ENCODE results near the gene LRRC4C.

Gene LRRC4C

DNA sequence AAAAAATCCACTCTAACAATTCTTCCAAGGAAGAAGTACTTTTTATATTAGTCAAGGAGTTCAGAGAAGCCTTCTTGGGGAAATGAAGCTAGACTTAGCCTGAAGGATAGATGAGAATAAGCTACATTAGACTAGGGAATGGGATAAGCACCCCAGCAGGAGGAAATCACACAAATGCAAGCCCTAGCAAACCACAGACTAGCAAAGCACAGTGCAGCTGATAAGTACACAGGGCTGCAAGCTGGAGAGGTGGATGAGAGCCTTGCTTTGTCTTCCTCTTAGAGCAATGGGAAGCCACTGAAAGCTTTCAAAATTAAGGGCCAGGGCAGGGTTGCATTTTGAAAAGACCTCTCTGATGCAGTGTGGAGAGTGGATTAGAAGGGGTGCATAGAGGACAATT lies 946.2 kb downstream of the LRRC4C start:
- TF ChIP-seq GATA1 (IDR thresholded peaks at IDR 0.05; ENCODE audit: low read depth, low read length) (no peak), POLR2A (IDR thresholded peaks at IDR 0.05; ENCODE audit: low read length) (no peak)
- no peak for DNase-seq

DNA sequence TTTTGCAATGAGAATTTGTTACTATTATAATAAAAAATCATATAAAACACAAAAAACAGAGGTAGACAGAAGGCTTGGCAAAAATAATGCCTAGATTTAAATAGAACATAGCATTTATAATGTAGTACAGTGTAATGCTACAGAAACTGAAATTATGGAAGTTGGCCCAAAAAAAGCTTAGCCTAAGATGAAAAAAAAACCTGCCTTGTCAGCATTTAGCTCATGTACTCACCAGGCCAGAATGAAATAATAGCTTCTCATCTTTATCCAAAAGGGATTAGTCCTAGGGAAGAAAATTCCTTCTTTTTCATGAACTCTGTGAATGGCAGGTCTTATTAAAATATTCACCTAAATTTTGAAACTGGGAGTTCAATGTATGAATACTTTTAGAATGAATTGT lies 951.1 kb downstream of the LRRC4C start:
- no peak for DNase-seq
- no peak for TF ChIP-seq GATA1 (IDR thresholded peaks at IDR 0.05; ENCODE audit: low read depth, low read length)
- no peak for TF ChIP-seq POLR2A (IDR thresholded peaks at IDR 0.05; ENCODE audit: low read length)

DNA sequence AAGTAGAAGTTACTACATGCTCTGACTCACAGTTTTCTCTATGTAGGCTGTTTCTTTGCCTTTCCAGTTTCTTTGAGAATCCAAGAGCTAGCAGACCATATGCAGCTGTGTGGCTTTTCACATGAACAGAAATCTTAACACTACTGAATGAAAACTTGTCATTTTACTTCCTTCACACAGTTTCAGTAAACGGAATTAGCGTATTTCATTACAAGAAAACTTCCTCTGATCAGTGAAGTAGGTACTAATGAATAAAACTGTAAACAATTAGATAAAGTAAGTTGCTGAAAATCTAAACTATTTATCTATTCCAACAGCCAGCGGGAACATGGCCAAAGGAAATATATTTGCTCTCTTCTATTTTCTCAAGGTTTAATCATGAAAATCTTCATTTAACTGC lies 953.2 kb downstream of the LRRC4C start:
- no peak for DNase-seq
- TF ChIP-seq GATA1 (IDR thresholded peaks at IDR 0.05; ENCODE audit: low read depth, low read length), result no peak
- TF ChIP-seq POLR2A (IDR thresholded peaks at IDR 0.05; ENCODE audit: low read length), result no peak

DNA sequence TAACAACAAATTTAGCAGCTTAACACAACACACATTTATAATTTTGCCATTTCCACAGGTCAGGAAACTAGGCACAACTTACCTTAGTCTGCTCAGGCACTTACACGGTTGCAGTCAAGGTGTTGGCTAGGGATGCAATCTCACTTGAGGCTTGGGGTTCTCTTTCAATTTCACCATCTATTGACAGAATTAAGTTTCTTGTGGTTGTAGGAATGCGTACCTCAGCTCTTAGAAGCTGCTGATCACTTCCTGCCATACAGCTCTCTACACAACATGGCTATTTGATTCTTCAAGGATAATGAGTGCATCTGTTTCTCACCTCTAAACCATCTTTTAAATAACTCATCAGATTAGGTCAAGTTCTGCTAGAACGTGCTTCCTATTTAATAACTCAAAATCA lies 968.1 kb downstream of the LRRC4C start:
- no peak for TF ChIP-seq GATA1 (IDR thresholded peaks at IDR 0.05; ENCODE audit: low read depth, low read length)
- DNase-seq, result no peak

DNA sequence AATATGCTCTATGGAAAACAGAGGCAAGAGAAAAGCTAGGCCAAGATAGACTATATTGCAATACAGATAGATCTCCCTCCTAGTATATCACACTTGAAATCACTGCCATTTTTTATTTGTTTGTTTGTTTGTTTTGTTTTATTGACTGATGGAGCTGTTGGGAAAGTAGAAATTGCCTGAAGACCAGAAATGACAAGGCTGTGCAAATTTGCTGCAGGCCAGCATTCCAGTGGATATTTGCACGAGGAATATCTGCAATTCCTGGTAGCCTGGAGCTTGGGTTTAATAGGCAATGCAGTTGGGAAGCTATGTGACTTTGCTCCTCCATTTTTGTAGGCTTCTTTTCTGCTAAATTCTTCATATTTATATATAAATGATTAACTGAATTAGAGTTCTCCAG lies 991.7 kb downstream of the LRRC4C start:
- TF ChIP-seq POLR2A (IDR thresholded peaks at IDR 0.05; ENCODE audit: low read length) (no peak), GATA1 (IDR thresholded peaks at IDR 0.05; ENCODE audit: low read depth, low read length) (no peak)

DNA sequence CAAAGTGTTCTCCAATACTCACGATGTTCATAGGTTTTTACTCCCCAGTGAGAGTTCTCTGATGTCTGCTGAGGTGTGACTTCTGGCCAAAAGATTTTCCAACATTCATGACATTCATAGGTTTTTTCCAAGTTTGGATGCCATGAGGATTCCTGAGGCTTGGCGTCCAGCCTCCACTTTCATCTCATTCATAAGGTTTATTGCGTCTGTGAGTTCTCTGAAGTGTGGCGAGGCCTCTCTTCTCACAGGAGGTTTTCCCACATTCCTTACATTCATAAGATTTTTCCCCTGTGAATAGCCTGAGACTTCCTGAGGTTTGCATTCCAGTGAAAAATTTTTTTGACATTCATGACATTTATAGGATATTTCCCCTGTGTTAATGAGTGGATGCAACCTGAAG lies 1014.1 kb downstream of the LRRC4C start:
- no peak for DNase-seq
- TF ChIP-seq POLR2A (IDR thresholded peaks at IDR 0.05; ENCODE audit: low read length), result no peak

More for the DNA sequence above, 991.7 kb downstream of the LRRC4C start:
- no peak for DNase-seq

DNA sequence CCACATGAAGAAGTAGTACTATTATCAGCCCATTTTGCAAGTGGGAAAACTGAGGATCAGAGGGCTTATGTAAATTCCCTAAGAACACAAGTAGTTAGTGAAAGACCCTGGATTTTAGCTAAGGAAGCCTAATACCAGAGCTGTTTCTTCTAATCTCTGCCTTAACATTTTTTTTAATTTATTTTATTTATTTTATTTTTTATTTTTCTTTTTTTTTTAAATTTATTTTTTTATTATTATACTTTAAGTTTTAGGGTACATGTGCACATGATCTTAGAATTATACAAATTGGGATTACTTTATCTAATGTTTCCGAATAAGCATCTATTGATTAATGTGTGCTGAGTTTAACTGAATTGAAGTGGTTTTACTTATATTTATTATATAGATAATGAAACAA lies 1015.3 kb downstream of the LRRC4C start:
- no peak for DNase-seq
- no peak for TF ChIP-seq POLR2A (IDR thresholded peaks at IDR 0.05; ENCODE audit: low read length)

DNA sequence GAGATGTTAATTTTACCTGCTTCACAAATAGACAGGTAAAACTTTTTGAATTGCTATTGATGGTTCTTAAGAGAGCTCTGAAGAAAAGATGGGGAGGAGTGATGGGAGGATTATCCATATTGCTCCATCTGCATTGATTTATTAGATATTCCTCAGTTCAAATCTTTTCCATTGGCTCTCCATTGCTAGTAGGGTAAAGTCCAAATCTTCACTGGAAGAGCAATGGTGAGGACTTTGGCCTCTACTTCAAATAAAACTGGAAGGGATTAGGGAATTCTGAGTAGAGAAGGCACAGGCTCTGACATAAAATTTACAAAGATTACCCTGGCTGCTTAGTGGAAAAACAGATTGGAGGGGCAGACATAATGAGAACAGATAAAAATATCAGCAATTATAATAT lies 1024.1 kb downstream of the LRRC4C start:
- DNase-seq, result no peak
- no peak for TF ChIP-seq GATA1 (IDR thresholded peaks at IDR 0.05; ENCODE audit: low read depth, low read length)
- TF ChIP-seq POLR2A (IDR thresholded peaks at IDR 0.05; ENCODE audit: low read length), result no peak

DNA sequence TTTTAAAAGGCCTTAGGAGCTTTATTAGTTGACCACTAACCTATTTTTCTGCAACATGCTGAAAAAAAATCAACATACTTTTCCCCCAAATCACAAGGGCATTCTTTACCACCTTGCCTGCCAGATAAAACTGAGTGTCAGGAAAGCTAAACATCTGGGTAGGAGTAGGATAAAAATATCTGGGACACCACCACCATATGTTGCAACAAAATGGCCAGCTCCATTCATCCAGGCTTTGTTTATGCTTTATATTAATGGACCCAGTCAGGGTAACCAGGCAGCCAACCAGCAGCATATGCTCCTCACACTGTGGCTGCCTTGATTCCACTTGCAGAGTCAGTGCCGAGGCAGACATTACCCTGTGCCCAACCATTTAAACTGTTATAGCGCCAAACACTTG lies 1024.5 kb downstream of the LRRC4C start:
- no peak for DNase-seq
- no peak for TF ChIP-seq POLR2A (IDR thresholded peaks at IDR 0.05; ENCODE audit: low read length)
- no peak for TF ChIP-seq GATA1 (IDR thresholded peaks at IDR 0.05; ENCODE audit: low read depth, low read length)

DNA sequence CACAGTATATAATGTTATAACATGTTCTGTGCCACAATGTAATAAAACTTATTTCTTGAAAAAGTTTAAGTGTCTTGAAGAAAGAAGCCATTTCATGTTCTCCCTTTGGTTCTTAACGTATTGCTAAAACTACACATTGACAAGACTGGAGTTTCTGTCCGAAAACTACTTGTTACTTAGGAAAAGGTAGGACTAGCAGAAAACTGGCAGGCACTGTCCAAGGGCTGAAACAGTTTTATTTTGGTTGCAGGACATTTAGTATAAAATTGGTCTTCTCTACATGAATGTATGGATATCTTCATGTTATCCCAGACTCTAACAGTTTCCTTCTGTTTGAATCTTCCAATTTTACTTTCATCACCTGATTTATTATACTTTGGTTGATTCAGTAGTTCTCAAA lies 1027.1 kb downstream of the LRRC4C start:
- no peak for DNase-seq
- TF ChIP-seq POLR2A (IDR thresholded peaks at IDR 0.05; ENCODE audit: low read length) (no peak), GATA1 (IDR thresholded peaks at IDR 0.05; ENCODE audit: low read depth, low read length) (no peak)

DNA sequence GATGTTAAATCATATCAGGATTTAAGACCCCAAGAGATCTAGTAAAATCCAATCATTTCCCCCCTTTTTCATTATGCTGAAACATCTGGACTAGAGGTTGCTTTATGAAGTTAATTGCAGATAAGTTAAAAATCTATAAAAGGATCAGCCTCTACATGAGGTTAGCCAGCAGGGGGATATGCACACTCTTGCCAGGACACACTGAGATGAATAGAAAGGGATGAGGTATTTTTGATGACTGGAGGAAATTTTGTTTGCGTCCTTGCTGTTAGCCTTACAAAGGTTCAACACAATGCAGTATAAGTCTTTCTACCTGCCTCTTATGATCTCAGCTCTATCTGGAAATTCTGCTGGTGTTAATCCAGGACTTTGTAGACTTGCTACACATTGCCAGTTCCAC lies 1034.3 kb downstream of the LRRC4C start:
- no peak for TF ChIP-seq GATA1 (IDR thresholded peaks at IDR 0.05; ENCODE audit: low read depth, low read length)
- TF ChIP-seq POLR2A (IDR thresholded peaks at IDR 0.05; ENCODE audit: low read length), result no peak
- DNase-seq, result no peak

DNA sequence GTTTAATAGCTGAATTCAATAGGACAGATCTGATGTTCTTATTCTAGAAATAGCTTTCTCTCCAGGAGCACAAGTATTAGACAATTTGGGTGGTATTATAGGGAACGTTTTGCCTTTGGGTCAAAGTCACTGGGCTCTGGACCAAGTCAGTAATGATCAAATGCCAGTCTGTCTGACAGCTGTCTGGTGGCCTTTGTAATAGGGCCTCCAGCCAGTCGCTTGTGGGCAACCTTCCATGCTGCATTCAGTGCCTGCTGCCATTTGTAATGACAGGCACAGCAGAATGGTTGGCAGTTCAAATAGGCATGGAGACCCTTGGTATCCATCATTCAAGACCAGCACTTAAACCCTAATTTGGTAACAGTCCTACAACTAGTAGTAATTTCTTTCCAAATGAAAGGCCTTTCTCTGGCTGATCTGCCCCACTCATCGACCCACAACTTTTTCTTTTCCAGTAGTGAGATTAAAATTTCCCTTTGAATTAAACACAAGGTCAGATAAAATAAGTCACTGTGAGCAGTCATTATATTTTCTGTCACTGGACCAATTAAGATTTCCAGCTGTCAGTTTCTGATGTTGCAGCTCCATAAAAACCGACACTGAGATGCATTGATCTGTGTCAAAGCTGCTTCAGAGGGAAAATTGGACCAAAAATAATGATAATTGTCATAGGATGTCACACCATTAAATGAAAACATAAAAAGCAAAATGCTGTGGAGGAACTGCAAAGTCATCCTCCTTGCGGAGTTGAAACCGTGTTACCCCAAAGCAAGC lies 1038.1 kb downstream of the LRRC4C start:
- no peak for DNase-seq
- TF ChIP-seq GATA1 (IDR thresholded peaks at IDR 0.05; ENCODE audit: low read depth, low read length) (no peak), POLR2A (IDR thresholded peaks at IDR 0.05; ENCODE audit: low read length) (no peak)

DNA sequence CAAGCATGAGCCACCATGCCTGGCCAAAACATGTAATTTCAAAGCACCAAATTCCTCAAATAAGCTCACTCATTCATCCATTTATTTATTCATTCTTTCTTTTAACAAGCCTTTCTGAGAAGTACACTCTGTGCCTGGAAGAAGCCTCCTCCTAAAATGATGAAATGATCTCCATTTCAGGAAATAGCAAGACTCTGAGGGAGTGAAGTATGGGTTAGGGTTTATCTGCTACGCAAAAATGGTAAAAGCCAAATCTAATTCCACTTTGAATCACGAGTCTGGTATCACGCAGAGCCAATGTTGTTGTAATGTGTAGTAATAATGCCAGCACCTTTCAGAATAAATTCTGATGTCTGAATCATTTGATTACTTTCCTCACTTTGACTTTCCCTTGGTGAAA lies 1041.8 kb downstream of the LRRC4C start:
- TF ChIP-seq GATA1 (IDR thresholded peaks at IDR 0.05; ENCODE audit: low read depth, low read length), result no peak
- DNase-seq, result no peak

DNA sequence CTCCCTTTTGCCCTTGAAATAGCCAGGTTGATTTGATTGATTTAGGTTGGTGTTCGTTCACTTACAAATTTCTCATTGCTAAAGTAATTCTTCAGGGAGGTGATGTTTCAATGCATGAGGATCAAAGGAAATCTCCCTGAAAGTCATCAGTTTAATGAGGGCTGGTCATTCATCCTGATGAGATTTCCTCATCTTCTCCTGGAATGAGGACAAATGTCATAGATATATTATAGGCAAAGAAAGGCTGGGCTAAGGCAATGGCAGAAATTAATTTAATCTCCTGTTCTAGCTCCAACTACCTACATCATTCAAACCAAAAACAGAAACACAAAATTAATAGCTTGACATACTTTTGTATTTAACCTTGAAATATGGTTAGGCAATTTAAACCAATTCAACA lies 1052.1 kb downstream of the LRRC4C start:
- no peak for DNase-seq
- TF ChIP-seq GATA1 (IDR thresholded peaks at IDR 0.05; ENCODE audit: low read depth, low read length) (no peak), POLR2A (IDR thresholded peaks at IDR 0.05; ENCODE audit: low read length) (no peak)

DNA sequence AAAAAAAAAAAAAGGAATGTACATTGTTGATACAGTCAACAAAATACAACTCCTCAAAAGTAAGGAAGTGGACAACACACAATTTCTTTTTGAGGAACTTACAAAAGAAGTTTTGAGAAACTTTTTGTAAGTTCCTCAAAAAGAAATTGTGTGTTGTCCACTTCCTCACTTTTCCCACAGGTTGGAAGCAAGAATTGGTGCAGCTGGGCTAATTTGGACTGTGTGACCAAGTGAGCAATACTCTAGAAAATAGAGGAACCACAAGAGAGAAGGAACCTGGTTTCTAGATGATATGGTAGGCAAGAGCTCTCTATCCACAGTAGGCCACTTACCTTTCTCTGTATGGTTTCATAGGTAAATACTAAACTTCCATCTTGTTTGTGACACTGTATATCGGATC lies 1053.8 kb downstream of the LRRC4C start:
- no peak for DNase-seq
- TF ChIP-seq POLR2A (IDR thresholded peaks at IDR 0.05; ENCODE audit: low read length), result no peak
- TF ChIP-seq GATA1 (IDR thresholded peaks at IDR 0.05; ENCODE audit: low read depth, low read length), result no peak

DNA sequence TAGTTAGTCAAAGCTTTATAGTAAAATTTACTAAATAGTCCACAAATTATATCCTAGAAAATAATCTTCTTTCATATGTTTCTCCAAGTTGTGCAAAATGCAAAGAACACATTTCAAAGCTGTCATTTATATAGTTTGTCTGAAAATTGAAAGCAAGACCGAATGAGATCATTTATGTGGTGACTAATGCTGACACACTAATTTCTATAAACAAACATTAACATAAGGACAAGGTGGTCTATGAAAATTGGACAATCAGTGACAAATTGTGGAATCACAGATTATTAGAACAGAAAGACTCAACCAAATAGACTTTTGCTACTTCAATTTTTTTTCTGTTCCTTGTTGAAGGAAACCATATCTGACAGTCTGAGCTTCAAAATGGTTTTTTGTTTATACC lies 1056.1 kb downstream of the LRRC4C start:
- TF ChIP-seq GATA1 (IDR thresholded peaks at IDR 0.05; ENCODE audit: low read depth, low read length) (no peak), POLR2A (IDR thresholded peaks at IDR 0.05; ENCODE audit: low read length) (no peak)

More for the DNA sequence above, 1056.1 kb downstream of the LRRC4C start:
- no peak for DNase-seq
